Measurements from ENCODE around the gene PLOD1. TPM values are rescaled to one million over a fixed set of nuclear protein-coding genes. Genes with fewer than 3 reads are reported as not detected.
A peak's percentile ranks its signal among the peaks of the same experiment; 100 is the strongest.

The PLOD1 gene
- total RNA-seq, 2 donors from 2014 or later: 71.5 to 81.8 TPM

DNA sequence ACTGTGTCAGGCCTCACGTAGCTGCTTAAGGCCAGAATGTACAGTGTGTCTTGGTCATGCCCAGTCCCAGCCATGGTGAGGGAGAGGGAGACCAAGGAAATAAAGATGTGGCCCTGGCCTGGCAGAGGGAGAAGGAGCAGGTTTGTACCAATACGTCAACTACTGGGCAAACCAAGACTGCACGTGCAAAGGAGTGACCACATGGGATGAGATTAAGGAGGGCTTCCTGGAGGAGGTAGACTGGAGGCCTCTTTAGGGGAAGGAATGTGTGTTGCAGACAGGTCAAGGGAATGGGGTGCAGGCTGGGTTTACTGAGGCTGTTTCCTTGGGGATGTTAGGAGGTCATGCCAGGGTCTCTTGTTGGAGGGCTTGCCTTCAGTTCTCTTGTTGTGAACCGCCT lies 7.8 kb downstream of the PLOD1 start:
- Histone ChIP-seq H3K27ac (ENCODE audit: low read depth, low read length) (no peak overlapping the region), H3K4me3 (ENCODE audit: low read length) (no peak overlapping the region), H3K9me3 (ENCODE audit: control insufficient read depth, low read length) (no peaks in the 10 kb centered on the region), H3K4me1 (ENCODE audit: control insufficient read depth, insufficient read depth, low read length) (no peaks in the 10 kb centered on the region), H3K9ac (ENCODE audit: extremely low read depth, low read length, poor library complexity, severe bottlenecking) (no peak overlapping the region), H3K36me3 (ENCODE audit: control insufficient read depth, insufficient read depth, low read length) (peaks cover 29% of the 10 kb centered on the region), H3K27me3 (ENCODE audit: control insufficient read depth, insufficient read depth, low read length, poor library complexity, severe bottlenecking) (no peaks in the 10 kb centered on the region)
- WGBS, 2 experiments (ENCODE audit: insufficient coverage in 1 of 2, insufficient read length in 1 of 2): 84 to 93% methylated on average over 3 to 4 of the region's 4 CpGs
- Mint-ChIP-seq H3K36me3 (ENCODE audit: low read depth) (peaks cover 28% of the 10 kb centered on the region), H3K4me3 (no peak overlapping the region), H3K27ac (peak overlapping the region; percentile 74), H3K27me3 (ENCODE audit: insufficient read depth) (no peaks in the 10 kb centered on the region), H3K9me3 (no peaks in the 10 kb centered on the region), H3K4me1 (peaks cover 14% of the 10 kb centered on the region)
- no peak for DNase-seq
- TF ChIP-seq, protein P1, sequence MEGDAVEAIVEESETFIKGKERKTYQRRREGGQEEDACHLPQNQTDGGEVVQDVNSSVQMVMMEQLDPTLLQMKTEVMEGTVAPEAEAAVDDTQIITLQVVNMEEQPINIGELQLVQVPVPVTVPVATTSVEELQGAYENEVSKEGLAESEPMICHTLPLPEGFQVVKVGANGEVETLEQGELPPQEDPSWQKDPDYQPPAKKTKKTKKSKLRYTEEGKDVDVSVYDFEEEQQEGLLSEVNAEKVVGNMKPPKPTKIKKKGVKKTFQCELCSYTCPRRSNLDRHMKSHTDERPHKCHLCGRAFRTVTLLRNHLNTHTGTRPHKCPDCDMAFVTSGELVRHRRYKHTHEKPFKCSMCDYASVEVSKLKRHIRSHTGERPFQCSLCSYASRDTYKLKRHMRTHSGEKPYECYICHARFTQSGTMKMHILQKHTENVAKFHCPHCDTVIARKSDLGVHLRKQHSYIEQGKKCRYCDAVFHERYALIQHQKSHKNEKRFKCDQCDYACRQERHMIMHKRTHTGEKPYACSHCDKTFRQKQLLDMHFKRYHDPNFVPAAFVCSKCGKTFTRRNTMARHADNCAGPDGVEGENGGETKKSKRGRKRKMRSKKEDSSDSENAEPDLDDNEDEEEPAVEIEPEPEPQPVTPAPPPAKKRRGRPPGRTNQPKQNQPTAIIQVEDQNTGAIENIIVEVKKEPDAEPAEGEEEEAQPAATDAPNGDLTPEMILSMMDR (conservative IDR thresholded peaks at IDR 0.05): no peak

DNA sequence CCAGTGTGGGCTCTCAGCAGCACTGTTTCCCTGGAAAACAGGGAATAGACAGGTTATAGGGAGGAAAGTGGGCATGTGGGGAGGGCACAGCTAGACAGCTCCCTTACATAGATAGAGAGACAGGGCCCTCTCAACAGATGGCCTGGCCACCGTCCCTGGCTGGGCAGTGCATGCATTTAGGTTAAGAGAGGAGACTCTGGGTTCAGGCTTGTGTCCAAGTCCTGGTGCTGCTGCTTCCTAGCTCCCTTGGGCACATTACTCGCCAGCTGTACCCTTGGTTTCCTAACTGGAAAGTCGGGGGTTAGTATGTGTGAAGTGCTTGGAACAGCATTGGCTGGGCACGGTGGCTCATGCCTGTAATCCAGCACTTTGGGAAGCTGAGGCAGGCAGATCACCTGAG lies 9.1 kb downstream of the PLOD1 start:
- no peaks in the 10 kb centered on the region for H3K4me1 ChIP-seq (ENCODE audit: control insufficient read depth, insufficient read depth, low read length)
- no peak overlapping the region for H3K9ac ChIP-seq (ENCODE audit: extremely low read depth, low read length, poor library complexity, severe bottlenecking)
- H3K36me3 Mint-ChIP-seq (ENCODE audit: low read depth): peaks cover 35% of the 10 kb centered on the region
- no peaks in the 10 kb centered on the region for H3K9me3 Mint-ChIP-seq
- H3K27ac Mint-ChIP-seq: no peak overlapping the region
- H3K27me3 ChIP-seq (ENCODE audit: control insufficient read depth, insufficient read depth, low read length, poor library complexity, severe bottlenecking): no peaks in the 10 kb centered on the region
- H3K4me1 Mint-ChIP-seq: peaks cover 11% of the 10 kb centered on the region
- H3K27me3 Mint-ChIP-seq (ENCODE audit: insufficient read depth): no peaks in the 10 kb centered on the region
- TF ChIP-seq, protein P1 (conservative IDR thresholded peaks at IDR 0.05): no peak
- no peak for DNase-seq
- no peak overlapping the region for H3K4me3 Mint-ChIP-seq
- no peak overlapping the region for H3K4me3 ChIP-seq (ENCODE audit: low read length)
- 95 to 100% methylated on average over 2 to 4 of the region's 4 CpGs for WGBS, 2 experiments (ENCODE audit: insufficient coverage in 1 of 2, insufficient read length in 1 of 2)
- peaks cover 43% of the 10 kb centered on the region for H3K36me3 ChIP-seq (ENCODE audit: control insufficient read depth, insufficient read depth, low read length)
- H3K27ac ChIP-seq (ENCODE audit: low read depth, low read length): no peak overlapping the region
- peaks cover 4% of the 10 kb centered on the region for H3K9me3 ChIP-seq (ENCODE audit: control insufficient read depth, low read length)

DNA sequence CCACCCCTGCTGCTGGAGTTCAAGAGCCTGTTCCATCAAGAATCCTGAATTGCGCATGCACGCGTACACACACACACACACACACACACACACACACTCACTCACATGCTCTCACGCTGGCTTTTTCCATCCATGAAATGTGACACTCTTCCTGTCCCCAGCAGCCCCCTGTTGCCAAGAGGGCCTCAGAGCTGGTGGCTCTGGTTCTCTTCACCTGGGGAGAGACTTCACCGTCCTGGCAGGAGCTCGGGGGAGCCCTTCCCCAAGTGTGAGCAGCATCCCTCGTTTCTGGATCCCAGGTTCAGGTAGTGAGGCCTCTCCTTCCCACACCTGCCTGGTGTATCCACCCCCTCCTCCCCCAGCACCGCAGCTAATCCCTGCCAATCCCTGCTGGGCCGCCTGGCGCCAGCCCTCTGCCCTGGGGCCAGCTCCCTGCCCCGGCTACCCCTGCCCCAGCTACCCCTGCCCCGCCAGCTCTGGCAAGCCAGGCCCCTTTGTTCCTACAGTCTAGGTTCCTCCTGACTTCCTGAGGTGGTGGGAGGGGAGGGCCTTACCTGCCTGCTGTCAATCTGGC lies 9.9 kb downstream of the PLOD1 start:
- Histone ChIP-seq H3K9me3 (ENCODE audit: control insufficient read depth, low read length) (peaks cover 8% of the 10 kb centered on the region), H3K4me1 (ENCODE audit: control insufficient read depth, insufficient read depth, low read length) (no peaks in the 10 kb centered on the region), H3K27me3 (ENCODE audit: control insufficient read depth, insufficient read depth, low read length, poor library complexity, severe bottlenecking) (no peaks in the 10 kb centered on the region), H3K36me3 (ENCODE audit: control insufficient read depth, insufficient read depth, low read length) (peaks cover 50% of the 10 kb centered on the region), H3K4me3 (ENCODE audit: low read length) (no peak overlapping the region), H3K27ac (ENCODE audit: low read depth, low read length) (no peak overlapping the region), H3K9ac (ENCODE audit: extremely low read depth, low read length, poor library complexity, severe bottlenecking) (no peak overlapping the region)
- H3K27me3 Mint-ChIP-seq (ENCODE audit: insufficient read depth): no peaks in the 10 kb centered on the region
- peak overlapping the region; percentile 15 for H3K27ac Mint-ChIP-seq
- H3K4me3 Mint-ChIP-seq: no peak overlapping the region
- TF ChIP-seq, protein P1 (conservative IDR thresholded peaks at IDR 0.05): no peak
- DNase-seq: peak; percentile 84
- WGBS, 2 experiments (ENCODE audit: insufficient coverage in 1 of 2, insufficient read length in 1 of 2): 58 to 83% methylated on average over 2 to 12 of the region's 12 CpGs
- peaks cover 42% of the 10 kb centered on the region for H3K36me3 Mint-ChIP-seq (ENCODE audit: low read depth)
- H3K9me3 Mint-ChIP-seq: no peaks in the 10 kb centered on the region
- H3K4me1 Mint-ChIP-seq: peaks cover 10% of the 10 kb centered on the region

Data from endodermal cell (in vitro differentiated cells).